Activated T-cell treated with anti-CD3 and anti-CD28 coated beads, Interleukin-2, amount 50 U/mL, for 24 hours (primary cell): ENCODE data around the gene GART.
"Not testable (repeated sequence)": the region's sequence is repeated elsewhere in the genome, so short reads cannot be mapped to it uniquely, and the experiment has no call there.

Experiments
- DNase-seq: peaks from one replicate; pipeline ENCODE4 v3.0.0-alpha.2; 2020
- H3K27ac Mint-ChIP-seq: 2 replicates; pipeline ENCODE4 v1.8.0; 2020; ENCODE audit warnings: mild to moderate bottlenecking, mixed read lengths
- H3K27me3 Mint-ChIP-seq: 2 replicates; pipeline ENCODE4 v1.8.0; 2020; ENCODE audit warnings: mixed read lengths
- H3K36me3 Mint-ChIP-seq: 2 replicates; pipeline ENCODE4 v1.8.0; 2020; ENCODE audit warnings: low read depth, mixed read lengths
- H3K4me1 Mint-ChIP-seq: 2 replicates; pipeline ENCODE4 v1.8.0; 2020; ENCODE audit warnings: low read depth, mixed read lengths
- H3K4me3 Mint-ChIP-seq: 2 replicates; pipeline ENCODE4 v1.8.0; 2020; ENCODE audit warnings: mild to moderate bottlenecking, moderate library complexity, mixed read lengths
- H3K9me3 Mint-ChIP-seq: 2 replicates; pipeline ENCODE4 v1.8.0; 2020; ENCODE audit warnings: mixed read lengths

GART gene

DNA sequence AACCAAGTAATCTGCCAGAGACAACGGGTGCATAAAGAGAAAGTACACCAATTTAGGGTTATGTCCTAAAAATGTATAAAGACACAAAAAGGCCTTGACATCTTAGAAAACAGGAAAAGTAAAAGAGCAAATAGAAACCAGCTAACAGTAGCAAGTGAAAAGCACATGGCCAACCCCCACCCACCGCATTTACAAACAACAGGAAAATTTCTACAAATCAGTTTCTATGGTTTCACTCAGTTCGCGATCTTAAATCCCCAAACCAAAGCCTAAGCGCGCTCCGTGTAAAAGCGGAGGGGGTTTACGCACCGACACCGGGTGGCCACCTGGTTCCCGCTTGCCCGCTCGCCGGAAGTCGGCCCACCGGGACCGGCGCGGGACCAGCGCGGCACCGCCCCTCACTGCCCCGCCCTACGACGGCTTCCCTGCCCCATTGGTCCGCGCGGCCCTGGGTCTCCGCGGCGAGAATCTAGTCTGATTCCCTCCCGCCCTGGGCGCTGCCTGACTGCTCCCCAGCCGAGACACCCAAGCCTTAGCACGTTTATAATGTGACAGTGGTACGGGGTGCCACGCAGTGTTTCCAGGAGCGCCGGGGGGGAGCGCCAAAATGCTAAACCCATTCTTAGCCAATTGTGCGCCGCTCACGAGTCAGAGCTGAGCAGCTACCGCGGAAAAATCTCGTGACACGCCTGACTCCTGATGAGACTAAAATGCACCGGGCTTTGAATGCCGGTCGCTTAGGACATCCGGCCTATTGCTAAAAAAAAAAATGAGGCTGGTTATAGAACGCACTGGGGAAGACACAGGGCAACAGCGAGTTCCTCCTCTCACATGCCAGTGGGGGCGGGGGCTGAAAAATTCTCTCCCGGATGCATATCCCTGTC, at the start of gene GART:
GART (minus strand) TSS at position 362 of the 884 bp plus-strand sequence. CDS start 2,802 bp downstream, outside the sequence.
- peak within 1 kb of the TSS; percentile 96 for H3K4me3 Mint-ChIP-seq
- H3K9me3 Mint-ChIP-seq: no peaks in the 10 kb centered on the region
- peak; percentile 90 for DNase-seq
- H3K27ac Mint-ChIP-seq: peak within 1 kb of the TSS; percentile 100
- H3K4me1 Mint-ChIP-seq: peaks cover 40% of the 10 kb centered on the region
- no peaks in the 10 kb centered on the region for H3K27me3 Mint-ChIP-seq
- peaks cover 89% of the 10 kb centered on the region for H3K36me3 Mint-ChIP-seq

DNA sequence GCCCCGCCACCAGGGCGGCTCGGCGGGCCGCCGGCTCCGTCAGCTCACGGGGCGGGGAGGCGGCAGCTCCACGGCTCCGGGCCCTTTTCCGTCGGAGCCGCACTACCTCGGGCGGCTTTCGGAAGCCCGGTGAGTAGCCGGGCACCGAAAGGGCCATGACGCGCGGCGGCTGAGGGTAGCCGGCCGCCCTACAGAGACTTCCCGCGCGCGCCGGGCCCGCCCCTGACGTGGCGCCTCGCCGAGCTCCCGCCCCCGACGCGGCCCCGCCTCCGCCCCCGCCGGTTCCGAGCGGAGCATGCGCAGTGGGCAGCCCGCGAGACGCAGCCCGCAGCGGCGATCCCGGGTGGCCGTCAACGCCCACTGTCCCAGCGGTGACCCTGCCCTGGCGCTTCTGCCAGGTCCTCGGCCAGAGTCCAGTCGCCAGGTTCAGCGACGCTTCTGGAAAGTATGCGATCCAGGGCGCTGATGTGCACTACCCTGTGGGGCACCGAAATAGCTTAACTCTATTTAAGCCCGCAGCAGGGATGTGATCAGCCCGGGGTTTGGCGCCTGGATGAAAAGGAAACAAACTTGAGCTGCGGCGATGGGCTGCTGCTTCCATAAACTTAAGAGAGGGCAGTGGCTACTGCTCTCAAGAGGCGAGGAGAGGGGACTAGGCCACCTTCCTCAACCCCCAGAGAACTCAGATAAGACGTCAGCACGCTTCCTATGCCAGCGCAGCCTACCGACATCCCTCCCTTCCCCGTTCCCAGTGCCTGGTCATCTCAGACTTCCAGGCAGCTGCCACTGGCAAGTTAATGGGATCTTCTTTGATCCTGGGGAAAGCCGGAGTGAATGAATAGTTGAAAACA, 46.8 kb upstream of the GART start, which contains the start of gene DONSON:
DONSON (minus strand) TSS at position 200 of the 851 bp plus-strand sequence; CDS start at position 157, 43 bp downstream.
- Mint-ChIP-seq H3K27ac (peak within 1 kb of the TSS; percentile 89), H3K4me1 (peaks cover 24% of the 10 kb centered on the region), H3K36me3 (peaks cover 42% of the 10 kb centered on the region), H3K4me3 (peak within 1 kb of the TSS; percentile 92), H3K27me3 (no peaks in the 10 kb centered on the region), H3K9me3 (no peaks in the 10 kb centered on the region)
- DNase-seq: peak; percentile 94

DNA sequence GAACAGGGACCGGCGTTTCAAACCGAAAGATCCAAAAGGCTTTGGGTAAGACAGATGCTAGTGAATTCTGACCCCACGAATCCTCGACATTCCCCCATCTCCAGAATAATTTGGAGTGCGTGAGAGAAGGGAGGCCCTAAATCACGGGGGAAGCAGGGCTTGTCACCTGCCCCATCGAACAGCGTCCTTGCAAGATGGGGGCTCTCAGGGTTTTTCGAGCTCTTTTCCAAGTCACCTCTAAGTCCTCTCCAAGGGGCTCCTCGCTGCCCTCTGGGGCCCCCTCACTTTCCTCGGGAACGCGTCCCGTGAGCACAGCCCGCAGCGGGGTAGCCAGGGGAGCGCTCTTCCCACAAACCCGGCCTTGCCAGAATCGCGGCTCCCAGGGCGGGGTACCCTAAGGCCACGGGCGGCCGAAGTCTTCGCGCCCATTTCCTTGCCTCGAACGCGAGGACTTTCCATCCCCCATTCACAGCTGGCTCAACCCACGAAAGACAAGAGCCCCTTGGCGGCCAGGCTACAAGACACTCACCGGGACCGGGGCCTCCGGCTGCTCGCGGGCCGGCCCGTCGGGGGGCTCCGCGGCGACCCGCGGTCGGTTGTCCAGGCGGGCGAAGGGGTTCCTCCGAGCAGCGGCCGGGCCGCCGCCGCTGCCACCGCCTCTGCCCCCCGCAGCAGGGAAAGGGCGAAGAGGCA, 46.0 kb upstream of the GART start:
- Mint-ChIP-seq H3K4me1 (peaks cover 24% of the 10 kb centered on the region), H3K9me3 (no peaks in the 10 kb centered on the region), H3K27ac (peak overlapping the region; percentile 85), H3K4me3 (peak overlapping the region; percentile 92), H3K27me3 (no peaks in the 10 kb centered on the region), H3K36me3 (peaks cover 44% of the 10 kb centered on the region)
- DNase-seq: no peak

DNA sequence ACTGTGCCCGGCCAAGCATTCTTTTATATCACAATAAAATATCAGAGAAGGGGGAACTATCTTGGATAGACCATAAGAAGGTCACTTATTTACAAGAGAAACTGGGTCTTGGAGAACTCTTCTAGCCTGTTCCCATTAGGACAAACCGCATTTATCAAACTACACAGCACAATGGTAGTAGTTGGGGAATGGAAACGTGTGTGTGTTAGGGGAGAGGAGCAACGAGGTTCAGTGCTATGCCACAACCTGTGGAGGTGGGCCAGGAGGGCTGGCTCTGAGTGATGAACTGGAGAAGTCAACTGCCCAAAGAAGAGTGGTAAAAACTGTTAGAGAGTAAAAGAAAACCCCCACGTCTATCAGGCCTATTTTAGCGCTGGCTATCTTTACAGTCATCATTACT, 45.0 kb upstream of the GART start:
- Mint-ChIP-seq H3K4me3 (peak overlapping the region; percentile 92), H3K9me3 (no peaks in the 10 kb centered on the region), H3K36me3 (peaks cover 54% of the 10 kb centered on the region), H3K27me3 (no peaks in the 10 kb centered on the region), H3K27ac (peak overlapping the region; percentile 19), H3K4me1 (peaks cover 24% of the 10 kb centered on the region)
- DNase-seq: no peak

DNA sequence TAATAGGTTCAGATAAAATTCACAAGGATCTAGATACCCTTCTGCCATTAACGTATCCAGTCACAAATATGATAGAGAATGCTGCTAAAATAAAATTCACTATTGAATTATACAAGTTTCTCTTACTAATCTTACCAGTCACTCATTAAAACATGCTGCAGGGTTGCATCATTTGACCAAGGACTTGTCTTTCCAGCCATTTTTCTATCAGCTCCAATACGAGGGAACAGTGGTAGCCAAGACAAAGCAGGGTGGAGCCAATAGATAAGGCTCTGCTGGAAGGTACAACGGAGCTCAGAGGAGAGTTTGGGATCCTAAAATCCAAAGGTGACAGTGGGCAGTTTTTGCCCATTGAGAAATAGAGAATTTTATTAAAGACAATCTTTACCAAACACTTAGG, 42.5 kb upstream of the GART start:
- no peaks in the 10 kb centered on the region for H3K9me3 Mint-ChIP-seq
- H3K27ac Mint-ChIP-seq: no peak overlapping the region
- peaks cover 72% of the 10 kb centered on the region for H3K36me3 Mint-ChIP-seq
- H3K4me1 Mint-ChIP-seq: peaks cover 25% of the 10 kb centered on the region
- DNase-seq: no peak
- H3K27me3 Mint-ChIP-seq: no peaks in the 10 kb centered on the region
- no peak overlapping the region for H3K4me3 Mint-ChIP-seq

DNA sequence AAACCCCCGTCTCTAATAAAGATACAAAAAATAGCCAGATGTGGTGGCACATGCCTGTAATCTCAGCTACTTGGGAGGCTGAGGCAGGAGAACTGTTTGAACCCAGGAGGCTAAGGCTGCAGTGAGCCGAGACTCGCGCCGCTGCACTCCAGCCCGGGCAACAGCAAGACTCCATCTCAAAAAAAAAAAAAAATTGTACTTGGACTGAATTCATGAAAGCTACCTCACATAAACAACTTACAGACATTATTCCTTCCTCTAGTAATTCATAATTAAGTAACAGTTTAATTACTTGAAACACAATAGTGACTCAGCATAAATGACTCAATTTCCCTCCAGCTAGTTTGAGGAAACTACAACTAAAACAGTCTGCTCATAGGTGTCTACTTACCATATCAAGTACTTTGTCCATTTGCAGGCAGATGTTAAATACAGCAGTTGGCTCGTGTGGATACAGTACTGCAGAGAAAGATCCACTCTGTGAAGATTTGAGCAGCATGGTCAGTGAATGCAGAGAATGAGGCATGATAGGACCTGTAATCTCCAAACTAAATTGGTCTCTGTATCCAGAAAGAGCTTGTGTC, 37.1 kb upstream of the GART start:
- Mint-ChIP-seq H3K4me1 (peaks cover 16% of the 10 kb centered on the region), H3K4me3 (no peak overlapping the region), H3K36me3 (peaks cover 83% of the 10 kb centered on the region), H3K27me3 (no peaks in the 10 kb centered on the region), H3K27ac (peak overlapping the region; percentile 82), H3K9me3 (no peaks in the 10 kb centered on the region)
- no peak for DNase-seq

DNA sequence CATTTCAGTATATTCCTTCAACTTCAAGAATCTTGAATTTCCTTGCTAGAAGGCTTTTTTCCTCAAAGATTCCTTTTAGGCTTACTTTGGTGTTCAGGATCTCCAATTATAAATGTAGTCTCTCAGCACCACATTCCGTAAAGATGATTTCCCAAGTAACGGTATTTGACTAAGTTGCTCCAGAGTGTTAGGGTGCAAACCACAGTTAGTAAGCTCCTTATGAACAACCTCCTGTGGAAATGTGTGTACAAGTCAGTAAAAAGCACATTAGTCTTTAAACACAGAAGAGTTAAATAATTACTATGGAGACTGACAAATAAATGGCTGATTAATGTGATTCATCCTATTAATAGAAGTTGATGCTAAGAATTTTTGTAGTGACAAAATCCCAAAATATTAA, 36.3 kb upstream of the GART start:
- peaks cover 16% of the 10 kb centered on the region for H3K4me1 Mint-ChIP-seq
- H3K36me3 Mint-ChIP-seq: peaks cover 87% of the 10 kb centered on the region
- H3K4me3 Mint-ChIP-seq: no peak overlapping the region
- H3K9me3 Mint-ChIP-seq: no peaks in the 10 kb centered on the region
- H3K27me3 Mint-ChIP-seq: no peaks in the 10 kb centered on the region
- peak overlapping the region; percentile 82 for H3K27ac Mint-ChIP-seq
- DNase-seq: no peak

DNA sequence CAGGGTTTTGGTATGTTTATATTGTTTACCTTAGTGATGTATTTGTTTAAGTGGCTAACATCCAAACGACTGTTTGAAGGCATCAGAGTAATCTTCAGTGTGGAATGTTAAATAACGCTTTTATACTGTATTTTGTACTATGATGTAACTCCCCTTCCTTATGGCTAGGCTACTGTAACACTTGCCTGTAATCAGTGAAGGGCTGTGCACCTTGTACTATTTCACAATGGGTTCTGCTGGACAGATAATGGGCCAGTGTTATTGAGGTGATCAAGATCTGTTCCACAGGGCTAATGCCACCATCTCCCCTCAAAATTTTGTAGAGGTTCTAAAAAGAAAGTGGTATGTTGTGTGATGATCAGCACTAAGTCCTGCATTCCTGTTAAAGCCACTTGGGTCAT, 34.8 kb upstream of the GART start:
- H3K27me3 Mint-ChIP-seq, DNase-seq, H3K9me3 Mint-ChIP-seq, H3K4me3 Mint-ChIP-seq: not testable (repeated sequence)
- H3K27ac Mint-ChIP-seq: peak overlapping the region; percentile 11
- peaks cover 20% of the 10 kb centered on the region for H3K4me1 Mint-ChIP-seq
- H3K36me3 Mint-ChIP-seq: peaks cover 86% of the 10 kb centered on the region

DNA sequence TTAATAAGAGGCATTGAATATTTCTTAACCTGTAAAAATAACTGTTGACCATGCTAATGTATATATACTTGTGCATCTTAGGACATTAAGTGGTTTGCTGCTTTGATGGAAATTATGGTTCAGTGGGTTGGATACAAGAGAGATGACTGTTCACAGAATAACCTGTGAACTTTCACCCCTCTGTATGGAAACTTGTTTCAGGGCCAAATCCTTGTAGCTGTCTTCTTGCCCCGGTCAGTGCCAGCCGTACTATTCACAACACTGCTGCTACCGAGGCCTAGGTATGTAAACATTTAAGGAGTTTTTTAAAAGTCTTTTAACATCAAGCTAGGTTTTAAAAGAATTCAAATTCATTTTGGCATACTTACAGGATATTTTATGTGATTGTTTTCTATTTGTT, 30.4 kb upstream of the GART start:
- Mint-ChIP-seq H3K27me3 (no peaks in the 10 kb centered on the region), H3K27ac (peak overlapping the region; percentile 57)

DNA sequence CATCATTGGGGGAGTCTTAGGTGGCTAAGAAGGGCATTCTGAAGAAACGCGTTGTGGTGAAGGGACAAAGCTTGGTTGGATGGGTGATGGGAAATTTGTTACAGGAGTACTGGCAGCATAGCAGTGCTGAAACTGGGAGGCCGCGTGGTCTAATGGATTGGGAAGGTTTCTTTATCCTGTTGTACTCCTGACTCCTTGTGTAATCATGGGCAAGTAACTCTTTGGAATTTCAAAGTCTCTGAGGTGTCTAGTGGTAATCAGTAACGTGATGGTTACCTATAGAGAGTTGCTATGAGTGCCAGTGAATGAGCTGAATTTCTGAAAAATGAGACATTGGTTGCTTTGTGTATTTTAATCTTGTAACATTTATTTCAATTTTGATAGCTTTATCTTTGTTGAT, 28.1 kb upstream of the GART start:
- Mint-ChIP-seq H3K27me3 (no peaks in the 10 kb centered on the region), H3K36me3 (peaks cover 83% of the 10 kb centered on the region), H3K4me1 (peaks cover 45% of the 10 kb centered on the region), H3K27ac (peak overlapping the region; percentile 85), H3K9me3 (no peaks in the 10 kb centered on the region), H3K4me3 (no peak overlapping the region)
- no peak for DNase-seq

More for the DNA sequence above, 30.4 kb upstream of the GART start:
- H3K4me1 Mint-ChIP-seq: peaks cover 28% of the 10 kb centered on the region
- no peak overlapping the region for H3K4me3 Mint-ChIP-seq
- H3K36me3 Mint-ChIP-seq: peaks cover 89% of the 10 kb centered on the region
- no peaks in the 10 kb centered on the region for H3K9me3 Mint-ChIP-seq
- DNase-seq: no peak

DNA sequence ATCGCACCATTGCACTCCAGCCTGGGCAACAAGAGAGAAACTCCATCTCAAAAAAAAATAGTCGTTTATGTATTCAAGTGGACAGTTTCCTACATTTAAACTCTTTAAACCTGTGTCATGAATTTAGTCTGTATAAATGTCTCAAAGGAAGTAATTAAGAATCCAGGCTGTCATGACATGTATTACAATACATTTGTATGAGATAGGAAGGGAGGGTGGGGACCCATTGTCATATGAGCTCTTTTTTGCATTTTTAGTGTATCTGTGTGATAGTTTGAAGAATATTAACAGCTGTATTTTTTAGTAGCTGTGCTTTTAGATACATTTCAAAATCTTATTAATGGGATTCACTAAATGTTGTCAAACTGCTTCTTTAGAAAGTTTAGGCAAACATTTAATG, 26.5 kb upstream of the GART start:
- no peak for DNase-seq
- Mint-ChIP-seq H3K27me3 (no peaks in the 10 kb centered on the region), H3K9me3 (no peaks in the 10 kb centered on the region), H3K4me3 (no peak overlapping the region), H3K27ac (peak overlapping the region; percentile 85), H3K36me3 (peaks cover 82% of the 10 kb centered on the region), H3K4me1 (peaks cover 51% of the 10 kb centered on the region)

DNA sequence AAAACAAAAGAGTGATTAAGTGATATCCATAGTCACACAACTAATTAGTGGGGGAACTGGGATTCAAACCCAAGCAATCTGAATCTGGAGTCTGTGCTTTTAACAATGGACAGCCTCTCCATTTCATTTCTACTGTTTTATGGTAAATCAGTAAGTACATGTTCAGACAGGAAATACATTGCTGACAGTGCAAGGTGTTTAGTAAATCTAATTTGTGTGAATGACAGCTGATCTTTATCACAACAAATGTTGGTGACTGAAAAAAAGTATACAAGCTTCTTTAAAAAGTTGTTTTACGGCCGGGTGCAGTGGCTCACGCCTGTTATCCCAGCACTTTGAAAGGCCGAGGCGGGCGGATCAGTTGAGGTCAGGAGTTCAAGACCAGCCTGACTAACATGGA, 26.0 kb upstream of the GART start:
- DNase-seq: no peak
- Mint-ChIP-seq H3K4me1 (peaks cover 55% of the 10 kb centered on the region), H3K9me3 (no peaks in the 10 kb centered on the region), H3K4me3 (no peak overlapping the region), H3K36me3 (peaks cover 82% of the 10 kb centered on the region), H3K27me3 (no peaks in the 10 kb centered on the region), H3K27ac (peak overlapping the region; percentile 85)

DNA sequence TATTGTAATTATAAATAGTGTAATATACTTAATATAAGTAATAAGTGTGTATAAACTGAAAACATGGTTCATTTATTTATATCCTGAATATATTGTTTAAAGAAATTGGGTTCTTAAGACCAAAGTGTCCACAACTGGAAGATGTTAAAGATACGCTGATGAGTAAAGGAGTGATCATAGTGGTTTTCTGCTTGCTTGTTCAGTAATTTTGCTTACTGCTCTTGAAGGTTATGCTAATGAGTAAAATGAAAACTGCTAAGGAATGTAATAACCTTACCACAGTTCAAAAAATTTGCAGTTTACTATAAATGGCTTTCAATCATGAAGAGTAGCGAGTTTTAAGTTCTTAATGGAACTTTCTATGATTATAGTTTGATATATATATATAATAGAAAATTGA, 24.6 kb upstream of the GART start:
- H3K4me1 Mint-ChIP-seq: peaks cover 54% of the 10 kb centered on the region
- no peaks in the 10 kb centered on the region for H3K27me3 Mint-ChIP-seq
- DNase-seq: no peak
- H3K27ac Mint-ChIP-seq: peak overlapping the region; percentile 55
- H3K36me3 Mint-ChIP-seq: peaks cover 83% of the 10 kb centered on the region
- no peaks in the 10 kb centered on the region for H3K9me3 Mint-ChIP-seq
- no peak overlapping the region for H3K4me3 Mint-ChIP-seq

DNA sequence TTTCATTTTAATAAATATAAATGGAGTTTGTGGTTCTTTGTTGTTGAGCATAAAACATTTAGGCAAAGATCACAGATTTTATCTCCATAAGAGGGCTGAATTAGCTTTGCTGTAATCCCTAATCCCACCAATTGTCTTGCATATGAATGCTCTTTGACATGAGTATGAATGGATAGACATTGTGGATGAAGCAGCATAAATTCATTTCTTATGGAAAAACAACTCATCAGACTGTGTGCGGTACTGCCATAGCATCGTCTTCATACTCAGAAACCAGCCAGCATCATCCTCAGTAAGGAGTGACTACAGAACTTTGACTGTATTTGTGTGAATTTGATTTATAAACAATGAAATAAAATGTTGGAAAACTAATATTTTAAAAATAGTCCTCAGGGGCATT, 20.5 kb upstream of the GART start:
- H3K4me1 Mint-ChIP-seq: peaks cover 69% of the 10 kb centered on the region
- H3K36me3 Mint-ChIP-seq: peaks cover 87% of the 10 kb centered on the region
- peak overlapping the region; percentile 44 for H3K27ac Mint-ChIP-seq

More for the DNA sequence above, 20.5 kb upstream of the GART start:
- Mint-ChIP-seq H3K27me3 (no peaks in the 10 kb centered on the region), H3K9me3 (no peaks in the 10 kb centered on the region), H3K4me3 (no peak overlapping the region)
- no peak for DNase-seq
